ENCODE data around the gene TNFSF15. TPM values are rescaled to one million over a fixed set of nuclear protein-coding genes. Genes with fewer than 3 reads are reported as not detected.
"Not testable (repeated sequence)": the region's sequence is repeated elsewhere in the genome, so short reads cannot be mapped to it uniquely, and the experiment has no call there.

TNFSF15 gene
- polyA plus RNA-seq, 12 donors, result 0.08 to 3.5 (median 0.26) TPM; not detected in 1

DNA sequence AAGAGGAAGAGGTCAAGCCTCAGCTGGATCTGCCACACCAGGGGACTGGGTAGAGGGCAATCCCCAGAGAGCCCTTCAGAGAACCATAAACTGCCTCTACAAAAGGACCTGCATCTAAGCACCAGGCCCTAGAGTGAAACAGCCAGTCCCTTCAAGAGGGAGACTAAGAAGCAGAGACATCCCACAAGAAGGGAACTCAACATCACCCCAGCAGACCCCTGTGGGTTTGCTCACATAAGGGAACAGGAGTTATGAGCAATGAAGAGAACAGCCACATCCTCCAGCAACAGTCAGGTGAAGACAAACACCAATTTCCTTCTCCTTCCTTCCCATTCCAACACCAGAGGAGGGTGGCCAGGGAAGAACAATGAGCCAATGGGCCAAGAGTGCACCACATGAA lies 48.9 kb downstream of the TNFSF15 start:
- no peak for DNase-seq

DNA sequence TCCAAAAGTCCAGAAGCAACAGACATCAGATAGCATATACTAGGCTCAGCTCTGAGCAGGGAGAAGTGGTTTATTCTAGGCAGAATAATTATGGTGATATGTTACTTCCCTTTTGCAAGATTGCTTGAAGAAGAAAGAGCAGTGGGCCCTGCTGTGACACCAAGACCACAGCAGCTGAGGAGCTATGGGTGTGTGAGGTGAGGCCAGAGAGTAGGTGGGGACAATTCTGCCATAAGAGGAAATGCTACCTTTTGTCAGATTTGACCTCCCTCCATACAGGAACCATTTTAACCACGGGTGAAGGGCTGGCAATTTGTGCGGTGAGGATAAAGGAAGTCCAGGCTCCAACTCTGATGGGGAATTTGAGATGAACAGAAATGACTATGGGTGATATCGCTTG lies 51.3 kb downstream of the TNFSF15 start:
- DNase-seq, result no peak

DNA sequence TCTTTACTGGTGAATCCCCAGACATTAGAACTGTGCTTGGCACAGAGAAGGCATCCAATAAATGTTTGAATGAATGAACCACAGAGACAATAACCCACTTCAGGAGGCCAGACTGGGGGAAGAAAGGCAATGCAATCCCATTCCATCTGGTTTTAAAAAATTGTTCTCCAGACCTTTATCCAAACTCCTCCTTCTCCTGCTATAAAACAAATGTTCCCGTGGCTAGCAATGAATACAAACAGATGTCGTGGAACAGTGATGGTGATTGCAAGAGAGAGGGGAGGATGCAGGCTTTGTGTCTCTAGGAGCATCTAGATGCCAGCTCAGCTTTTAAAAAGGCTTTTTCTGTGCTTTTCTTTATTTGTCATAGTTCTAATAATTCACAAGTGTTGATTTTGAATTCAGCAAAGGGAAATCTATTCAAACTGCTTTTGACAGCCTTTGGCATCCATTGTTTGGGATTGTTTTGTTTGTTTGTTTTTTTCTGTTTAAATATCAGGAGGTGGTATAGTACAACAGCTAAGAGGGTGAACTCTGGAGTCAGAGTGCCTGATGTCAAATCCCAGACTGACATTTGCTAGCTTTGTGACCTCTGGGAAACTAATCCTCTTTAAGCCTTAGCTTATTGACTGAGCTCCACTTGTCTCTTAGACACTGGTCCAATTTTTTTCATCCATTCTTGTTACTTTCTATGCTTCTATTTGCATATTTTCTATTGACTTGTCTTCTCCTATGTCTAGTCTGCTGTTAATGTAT lies 59.1 kb downstream of the TNFSF15 start:
- peak; percentile 63 for DNase-seq

DNA sequence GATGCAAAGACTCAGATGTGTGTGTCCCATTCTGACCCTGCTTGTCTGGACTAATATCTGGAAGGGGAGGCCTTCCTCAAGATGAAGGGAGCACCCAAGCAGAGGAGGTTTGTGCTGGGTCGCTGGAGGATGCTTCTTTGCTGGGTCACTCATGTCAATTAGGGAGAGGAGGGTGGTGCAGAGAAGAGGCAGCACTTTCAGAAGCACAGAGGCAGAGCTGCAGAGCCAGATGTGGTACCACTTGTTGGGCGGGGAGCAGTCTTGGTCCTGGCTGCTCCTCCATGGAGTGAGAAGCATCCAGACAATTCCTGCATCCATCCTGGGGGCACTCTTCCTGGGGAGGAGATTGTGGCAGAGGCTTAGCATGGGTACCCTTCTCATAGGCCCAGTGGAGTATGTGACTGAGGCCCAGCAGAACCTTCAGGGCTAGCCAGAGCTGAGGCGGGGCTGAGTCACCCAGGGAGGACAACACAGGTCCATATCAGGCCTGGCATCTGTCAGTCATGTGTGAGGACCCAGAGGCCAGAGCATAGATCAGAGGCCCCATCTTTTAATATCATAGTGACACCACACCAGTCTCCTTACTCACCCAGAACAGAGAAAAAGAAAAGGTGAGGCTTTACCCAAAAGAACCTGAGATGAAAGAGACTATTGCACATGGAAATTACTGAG lies 59.8 kb downstream of the TNFSF15 start:
- no peak for DNase-seq

DNA sequence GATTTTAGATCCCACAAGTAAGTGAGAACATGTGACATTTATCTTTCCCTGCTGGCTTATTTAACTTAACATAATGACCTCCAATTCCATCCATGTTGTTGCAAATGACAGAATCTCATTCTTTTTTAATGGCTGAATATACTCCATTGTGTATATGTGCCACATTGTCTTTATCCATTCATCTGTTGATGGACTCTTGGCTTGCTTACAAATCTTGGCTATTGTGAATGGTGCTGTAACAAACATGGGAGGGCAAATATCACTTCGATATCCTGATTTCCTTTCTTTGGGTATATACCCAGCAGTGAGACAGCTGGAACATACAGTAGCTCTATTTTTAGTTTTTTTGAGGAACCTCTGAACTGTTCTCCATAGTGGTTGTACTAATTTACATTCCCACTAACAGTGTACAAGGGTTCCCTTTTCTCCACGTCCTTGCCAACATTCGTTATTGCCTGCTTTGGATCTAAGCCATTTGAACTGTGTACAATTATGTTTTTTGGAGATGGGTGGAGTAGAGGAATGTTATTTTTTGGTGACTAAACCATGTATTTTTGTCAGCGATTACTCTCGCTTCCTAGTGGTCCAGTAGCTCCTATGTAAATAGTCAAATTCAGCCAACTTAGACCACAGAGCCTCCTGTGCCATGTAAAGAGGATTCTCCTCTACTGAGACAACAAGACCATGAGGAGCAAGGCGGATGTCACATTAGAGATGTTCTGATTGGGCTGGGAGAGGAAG lies 60.6 kb downstream of the TNFSF15 start:
- DNase-seq, result no peak

DNA sequence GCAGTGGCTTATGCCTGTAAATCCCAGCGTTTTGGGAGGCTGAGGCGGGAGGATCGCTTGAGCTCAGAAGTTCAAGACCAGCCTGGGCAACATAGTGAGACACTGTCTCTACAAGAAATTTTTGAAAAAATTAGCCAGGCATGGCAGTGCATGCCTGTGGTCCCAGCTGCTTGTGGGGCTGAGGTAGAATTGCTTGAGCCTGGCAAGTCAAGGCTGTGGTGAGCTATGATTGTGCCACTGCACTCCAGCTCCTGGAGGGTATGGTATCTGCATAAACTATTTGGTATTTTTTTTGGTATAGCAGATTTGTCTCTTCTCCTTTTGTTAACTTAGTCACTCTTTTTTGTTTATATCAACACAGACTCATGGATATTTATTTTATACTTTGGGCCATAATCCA lies 62.4 kb downstream of the TNFSF15 start:
- DNase-seq, result no peak

DNA sequence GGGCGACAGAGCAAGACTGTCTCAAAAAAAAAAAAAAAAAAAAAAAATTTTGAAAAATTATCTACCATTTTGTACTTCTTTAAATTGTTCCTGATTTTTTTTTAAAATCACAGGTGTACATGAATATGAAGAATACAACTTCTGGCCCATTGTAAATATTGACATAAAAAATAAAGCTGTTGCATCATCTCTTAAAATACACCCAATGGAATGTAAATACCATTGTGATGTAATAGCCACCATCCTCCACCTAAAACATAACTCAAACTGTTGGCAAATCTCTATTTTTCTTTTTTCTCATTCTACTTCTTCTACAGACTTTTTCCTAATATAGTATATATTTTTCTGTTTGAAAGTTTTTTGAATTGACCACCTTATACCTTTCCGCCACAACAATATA lies 62.9 kb downstream of the TNFSF15 start:
- DNase-seq, result no peak

DNA sequence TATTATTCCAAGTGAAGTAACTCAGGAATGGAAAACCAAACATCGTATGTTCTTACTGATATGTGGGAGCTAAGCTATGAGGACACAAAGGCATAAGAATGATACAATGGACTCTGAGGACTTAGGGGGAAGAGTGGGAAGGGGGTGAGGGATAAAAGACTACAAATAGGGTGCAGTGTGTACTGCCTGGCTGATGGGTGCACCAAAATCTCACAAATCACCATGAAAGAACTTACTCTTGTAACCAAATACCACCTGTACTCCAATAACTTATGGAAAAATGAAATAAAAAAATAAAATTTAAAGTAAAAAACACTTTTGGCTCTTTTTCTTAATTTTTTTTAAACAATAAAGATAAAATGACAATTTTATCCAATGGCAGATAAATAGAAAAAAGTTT lies 64.3 kb downstream of the TNFSF15 start:
- not testable (repeated sequence) for DNase-seq

DNA sequence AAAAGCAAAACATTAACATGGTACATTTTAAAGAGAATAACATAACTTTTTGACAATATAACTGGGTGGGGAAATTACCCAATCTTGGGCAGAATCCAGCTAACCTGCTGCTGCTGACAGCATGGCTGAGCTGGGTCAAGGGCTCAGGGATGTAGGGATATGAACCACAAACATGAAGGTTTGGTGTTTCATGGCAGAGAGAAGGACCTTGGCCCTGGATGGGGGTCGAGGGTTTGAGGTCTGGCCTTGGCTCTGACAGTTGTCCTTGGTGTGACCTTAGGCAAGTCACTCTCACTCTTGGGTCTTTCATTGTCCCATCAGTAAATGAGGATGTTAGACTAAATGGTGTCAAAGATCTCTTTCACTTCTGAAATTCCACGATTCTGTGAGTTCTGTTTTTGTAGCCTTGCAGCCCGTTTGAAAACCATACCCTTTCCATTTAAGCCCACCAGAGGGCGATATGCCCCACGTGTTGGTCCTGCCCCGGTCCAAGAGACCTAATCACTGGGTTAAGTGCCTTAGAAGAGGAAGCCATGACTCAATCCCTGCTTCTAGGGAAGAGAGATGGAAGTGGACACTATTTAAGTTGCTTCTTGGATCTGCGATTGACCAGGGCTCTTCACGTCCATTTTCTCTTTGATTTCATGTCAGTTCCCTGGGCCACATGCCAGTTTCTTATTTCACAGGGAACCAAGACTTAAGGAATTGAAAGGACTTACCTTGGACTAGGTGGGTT lies 67.1 kb downstream of the TNFSF15 start:
- DNase-seq, result peak; percentile 64

DNA sequence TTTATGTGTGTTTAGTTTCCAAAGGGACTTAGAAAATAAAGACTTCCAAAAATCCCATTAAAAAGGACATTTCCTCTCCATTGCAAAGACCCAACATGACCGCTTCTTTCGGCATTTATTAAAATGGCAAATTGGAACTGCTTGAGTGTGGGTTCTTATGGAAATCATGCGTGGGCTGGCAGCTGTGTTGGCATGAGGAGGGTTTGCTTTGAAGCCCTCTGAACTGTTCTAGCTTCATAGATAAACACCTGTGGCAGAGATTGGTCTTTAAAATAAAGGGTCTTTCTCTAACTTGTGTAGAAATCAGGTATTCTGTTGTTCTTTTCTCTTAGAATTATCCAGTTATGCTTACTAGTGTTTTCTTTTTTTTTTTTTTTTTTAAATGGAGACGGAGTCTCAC lies 68.0 kb downstream of the TNFSF15 start:
- DNase-seq, result no peak

DNA sequence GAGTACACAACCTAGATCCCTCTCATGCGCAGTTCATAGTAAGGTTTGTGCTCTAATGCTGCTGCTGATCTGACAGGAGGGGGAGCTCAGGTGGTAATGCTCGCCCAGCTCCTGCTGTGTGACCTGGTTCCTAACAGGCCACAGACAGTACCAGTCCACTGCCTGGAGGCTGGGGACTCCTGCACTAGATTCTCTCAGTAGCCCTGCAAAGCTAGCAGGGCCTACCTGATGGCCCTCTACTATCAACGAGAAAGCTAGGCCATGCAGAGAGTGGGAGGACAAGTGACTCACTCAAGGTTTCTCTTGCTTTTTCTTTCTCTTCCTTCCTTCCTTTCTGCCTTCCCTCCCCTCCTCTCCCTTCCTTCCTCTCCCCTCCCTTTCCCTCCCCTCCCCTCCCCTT lies 68.7 kb downstream of the TNFSF15 start:
- no peak for DNase-seq

DNA sequence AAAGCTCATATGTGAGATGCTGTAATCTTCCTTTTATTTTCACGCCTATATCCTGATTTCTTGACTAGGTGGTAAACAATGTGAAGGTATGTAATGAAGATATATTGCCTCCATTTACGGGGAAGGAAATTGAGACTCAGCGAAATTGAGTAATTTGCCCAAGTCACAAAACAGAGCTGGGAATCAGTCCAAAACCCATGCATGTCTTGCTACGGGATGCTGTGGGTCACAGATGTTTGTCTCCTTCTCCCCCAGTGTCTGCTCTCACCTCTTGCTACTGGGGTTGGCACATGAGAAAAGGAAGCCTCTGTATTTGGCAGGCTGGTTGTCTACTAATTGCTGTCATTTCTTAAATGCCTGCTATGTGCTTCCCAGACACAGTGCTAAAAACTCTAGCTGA lies 70.1 kb downstream of the TNFSF15 start:
- DNase-seq, result no peak

DNA sequence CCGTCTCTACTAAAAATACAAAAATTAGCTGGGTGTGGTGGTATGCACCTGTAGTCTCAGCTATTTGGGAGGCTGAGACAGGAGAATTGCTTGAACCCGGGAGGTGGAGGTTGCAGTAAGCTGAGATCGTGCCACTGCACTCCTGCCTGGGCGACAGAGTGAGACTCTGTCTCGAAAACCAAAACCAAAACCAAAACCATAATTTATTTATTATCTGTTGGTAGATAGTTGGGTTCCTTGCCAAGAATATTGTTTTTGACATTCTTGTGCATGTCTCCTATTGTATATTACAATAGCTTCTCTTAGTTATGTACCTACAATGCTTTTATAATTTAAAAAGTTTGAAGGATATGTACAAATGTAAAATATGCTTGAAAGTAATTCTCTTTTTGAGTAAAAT lies 70.7 kb downstream of the TNFSF15 start:
- DNase-seq, result not testable (repeated sequence)

Other genes with a start within 250 kb of the TNFSF15 start
- gene ATP6V1G1, start 218.3 kb downstream of the TNFSF15 start, polyA plus RNA-seq (ENCODE audit: insufficient read length in 12 of 12), result 100 to 1,000 TPM in 7 of 12 donors, 10 to 100 TPM in 4, not detected in 1; 81.8 to 152 (median 103) TPM
- 1 to 10 TPM in 11 of 12 donors, not detected in 1; 4.0 to 9.5 (median 5.8) TPM for gene TMEM268, start 194.7 kb downstream of the TNFSF15 start, polyA plus RNA-seq (ENCODE audit: insufficient read length in 12 of 12)
- gene TEX53, start 148.2 kb downstream of the TNFSF15 start, polyA plus RNA-seq (ENCODE audit: insufficient read length in 12 of 12), result not detected
- gene TEX48, start 123.8 kb downstream of the TNFSF15 start, polyA plus RNA-seq (ENCODE audit: insufficient read length in 12 of 12), result not detected
- 1 to 10 TPM in 2 of 12 donors, under 1 TPM in 8, not detected in 2; 0.41 to 1.2 (median 0.62) TPM for gene TNFSF8, start 124.6 kb upstream of the TNFSF15 start, polyA plus RNA-seq (ENCODE audit: insufficient read length in 12 of 12)

Measured in muscle of arm (tissue), 12 donors.